ENCODE data around the gene MYO18B.

The MYO18B gene

DNA sequence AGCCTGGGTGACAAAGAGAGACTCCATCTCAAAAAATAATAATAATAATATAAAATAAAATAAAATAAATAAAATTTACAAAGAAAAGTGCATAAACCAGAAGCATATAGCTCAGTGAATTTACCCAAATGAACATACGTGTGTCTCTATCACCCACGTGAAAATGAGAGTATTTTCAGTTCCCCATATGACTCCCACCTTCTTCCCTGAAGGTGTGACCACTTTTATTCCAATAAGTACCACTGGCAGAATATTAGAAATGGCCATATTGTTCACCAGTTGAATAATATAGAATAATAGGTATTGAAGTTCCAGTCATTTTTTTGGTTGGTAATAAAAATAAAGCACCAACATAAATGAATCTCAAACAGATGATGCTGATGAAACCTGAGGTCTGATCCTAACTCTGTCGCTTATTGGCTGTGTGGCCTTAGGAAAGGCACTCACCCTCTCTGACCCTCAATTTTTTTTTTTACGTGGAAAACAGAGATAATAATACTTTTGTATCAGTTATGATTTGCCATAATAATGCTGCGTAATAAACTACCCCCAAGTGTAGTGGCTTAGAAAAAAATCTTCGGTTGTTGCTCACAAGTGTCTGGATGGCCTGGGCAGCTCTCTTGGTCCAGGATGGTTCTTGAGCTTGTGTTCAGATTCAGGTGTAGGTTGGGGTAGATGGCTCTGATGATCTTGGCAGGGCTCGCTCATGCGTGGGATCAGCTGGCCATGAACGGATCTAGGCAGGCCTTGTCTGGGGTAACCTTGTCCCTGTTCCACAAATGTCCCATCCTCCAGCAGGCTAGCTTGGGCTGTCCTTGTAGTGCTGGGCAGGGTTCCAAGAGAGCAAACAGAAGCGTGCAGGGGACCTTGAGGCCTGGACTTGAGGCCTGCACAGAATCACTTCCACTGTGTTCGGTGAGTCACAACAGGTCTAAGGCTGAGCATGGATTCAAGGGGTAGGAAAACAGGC, 88.1 kb downstream of the MYO18B start:
- no peaks in the 10 kb centered on the region for H4K20me1 ChIP-seq (ENCODE audit: low read depth, low read length)
- TF ChIP-seq CTCF (IDR thresholded peaks at IDR 0.05; ENCODE audit: insufficient read depth, low read length, poor library complexity, severe bottlenecking) = no peak
- TF ChIP-seq EZH2phosphoT487 (conservative IDR thresholded peaks at IDR 0.05; ENCODE audit: low read length) = no peak
- no peak overlapping the region for H3K4me3 ChIP-seq (ENCODE audit: insufficient read depth, low read length, poor library complexity, severe bottlenecking)
- H3F3A ChIP-seq (ENCODE audit: insufficient read depth) = no peaks in the 10 kb centered on the region
- no peak overlapping the region for H3K9ac ChIP-seq (ENCODE audit: low read length)
- H3K79me2 ChIP-seq (ENCODE audit: insufficient read depth, low read length) = no peaks in the 10 kb centered on the region
- no peaks in the 10 kb centered on the region for H3K9me2 ChIP-seq (replicated peaks; ENCODE audit: insufficient read depth, low read length)
- H2AFZ ChIP-seq (ENCODE audit: low read depth, low read length, severe bottlenecking) = no peak overlapping the region
- H3K27ac ChIP-seq (ENCODE audit: low read depth, low read length) = no peak overlapping the region
- H3K36me3 ChIP-seq (ENCODE audit: low read length) = no peaks in the 10 kb centered on the region
- no peaks in the 10 kb centered on the region for H3K27me3 ChIP-seq (ENCODE audit: low read length)
- H3K9me3 ChIP-seq (ENCODE audit: insufficient read depth, low read length) = no peaks in the 10 kb centered on the region
- no peak overlapping the region for H3K4me2 ChIP-seq (ENCODE audit: low read depth, low read length, poor library complexity, severe bottlenecking)

DNA sequence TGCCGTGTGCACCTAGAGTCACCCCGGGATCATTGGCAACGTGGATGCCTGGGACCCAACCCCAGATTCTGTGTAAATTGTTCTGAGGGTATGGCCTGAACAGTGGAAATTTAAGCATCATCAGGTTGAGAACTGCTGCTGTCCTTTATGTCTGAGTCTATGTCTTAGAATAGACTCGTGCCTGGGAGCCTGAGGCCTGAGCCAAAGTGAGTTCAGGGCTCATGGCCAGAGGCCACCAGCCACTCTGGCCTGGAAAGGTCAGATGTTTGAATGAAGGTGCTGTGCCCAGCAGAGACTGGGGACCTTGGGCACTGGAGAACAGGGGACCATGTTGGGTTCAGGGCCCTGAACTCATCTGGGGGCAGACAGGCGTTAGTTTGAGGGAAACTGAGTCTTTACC, 91.1 kb downstream of the MYO18B start:
- Histone ChIP-seq H4K20me1 (ENCODE audit: low read depth, low read length) (no peaks in the 10 kb centered on the region), H3F3A (ENCODE audit: insufficient read depth) (no peaks in the 10 kb centered on the region), H3K27me3 (ENCODE audit: low read length) (no peaks in the 10 kb centered on the region), H3K9me3 (ENCODE audit: insufficient read depth, low read length) (no peaks in the 10 kb centered on the region), H3K4me2 (ENCODE audit: low read depth, low read length, poor library complexity, severe bottlenecking) (no peak overlapping the region), H3K9ac (ENCODE audit: low read length) (no peak overlapping the region), H3K36me3 (ENCODE audit: low read length) (no peaks in the 10 kb centered on the region), H3K4me3 (ENCODE audit: insufficient read depth, low read length, poor library complexity, severe bottlenecking) (no peak overlapping the region), H3K79me2 (ENCODE audit: insufficient read depth, low read length) (no peaks in the 10 kb centered on the region), H3K27ac (ENCODE audit: low read depth, low read length) (no peak overlapping the region), H3K9me2 (replicated peaks; ENCODE audit: insufficient read depth, low read length) (no peaks in the 10 kb centered on the region), H2AFZ (ENCODE audit: low read depth, low read length, severe bottlenecking) (no peak overlapping the region)
- TF ChIP-seq EZH2phosphoT487 (conservative IDR thresholded peaks at IDR 0.05; ENCODE audit: low read length) (no peak), CTCF (IDR thresholded peaks at IDR 0.05; ENCODE audit: insufficient read depth, low read length, poor library complexity, severe bottlenecking) (no peak)

- no peaks in the 10 kb centered on the region for H3K9me2 ChIP-seq (replicated peaks; ENCODE audit: insufficient read depth, low read length)
- H3K27ac ChIP-seq (ENCODE audit: low read depth, low read length) = no peak overlapping the region
- no peaks in the 10 kb centered on the region for H3K79me2 ChIP-seq (ENCODE audit: insufficient read depth, low read length)
- no peak overlapping the region for H3K4me2 ChIP-seq (ENCODE audit: low read depth, low read length, poor library complexity, severe bottlenecking)
- no peak overlapping the region for H2AFZ ChIP-seq (ENCODE audit: low read depth, low read length, severe bottlenecking)
- H3K27me3 ChIP-seq (ENCODE audit: low read length) = no peaks in the 10 kb centered on the region
- no peaks in the 10 kb centered on the region for H4K20me1 ChIP-seq (ENCODE audit: low read depth, low read length)
- H3F3A ChIP-seq (ENCODE audit: insufficient read depth) = no peaks in the 10 kb centered on the region
- TF ChIP-seq CTCF (IDR thresholded peaks at IDR 0.05; ENCODE audit: insufficient read depth, low read length, poor library complexity, severe bottlenecking) (no peak), EZH2phosphoT487 (conservative IDR thresholded peaks at IDR 0.05; ENCODE audit: low read length) (no peak)
- no peak overlapping the region for H3K9ac ChIP-seq (ENCODE audit: low read length)
- no peaks in the 10 kb centered on the region for H3K36me3 ChIP-seq (ENCODE audit: low read length)
- no peaks in the 10 kb centered on the region for H3K9me3 ChIP-seq (ENCODE audit: insufficient read depth, low read length)
- H3K4me3 ChIP-seq (ENCODE audit: insufficient read depth, low read length, poor library complexity, severe bottlenecking) = no peak overlapping the region
These were observed 91.7 kb downstream of the MYO18B start for GRCh38 chr22:25833676-25834075.

All from SU-DHL-6 (cell line).